NCI-H2029 treated with DMSO at 0.1 percent for 48 hours (cell line): ENCODE measurements around the gene MRPL19.
A peak's percentile ranks its signal among the peaks of the same experiment; 100 is the strongest.

Experiments
- DNase-seq: peaks from one replicate; lab custom pipeline; 2025; lab: John Stamatoyannopoulos, UW

Gene MRPL19

GRCh38 chr2:75616406-75616805 is 30.2 kb upstream of the MRPL19 start:
- no peak for DNase-seq

GRCh38 chr2:75616933-75617332 is 29.6 kb upstream of the MRPL19 start:
- DNase-seq: no peak

DNA sequence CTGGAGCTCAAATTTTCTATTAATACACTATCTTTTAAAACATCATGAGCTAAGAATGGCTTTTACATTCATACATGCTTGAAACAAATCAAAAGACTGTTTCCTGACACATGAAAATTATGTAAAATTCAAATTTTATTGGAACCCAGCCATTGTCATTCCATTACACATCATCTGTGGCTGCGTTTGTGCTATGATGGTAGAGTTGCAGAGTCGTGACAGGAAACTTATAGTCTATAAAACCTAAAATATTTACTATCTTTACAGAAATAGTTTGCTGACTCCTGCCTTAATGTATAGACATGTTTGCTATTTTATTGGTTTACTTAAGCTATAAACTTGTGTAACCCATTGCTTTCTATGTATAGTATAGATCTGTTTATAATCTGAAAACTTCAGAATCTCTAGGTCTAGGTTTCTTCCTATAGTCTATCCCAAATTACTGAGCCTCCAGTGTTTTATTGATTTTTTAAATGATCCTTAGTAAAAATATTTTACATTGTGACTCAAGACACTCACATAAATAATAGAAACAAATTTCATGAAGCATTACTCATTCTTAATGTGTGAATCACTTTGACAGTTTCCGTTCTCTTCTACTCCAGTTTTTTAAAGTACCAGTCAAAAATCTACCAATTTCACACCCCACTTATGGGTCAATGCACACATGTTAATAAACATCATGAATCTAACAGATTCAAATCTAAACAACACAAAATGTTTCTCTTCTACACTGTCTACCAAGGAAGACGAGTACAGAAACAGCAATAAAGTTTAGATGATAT is 26.4 kb upstream of the MRPL19 start:
- DNase-seq: no peak

- no peak for DNase-seq
These were observed 25.4 kb upstream of the MRPL19 start for GRCh38 chr2:75621228-75621627.

DNA sequence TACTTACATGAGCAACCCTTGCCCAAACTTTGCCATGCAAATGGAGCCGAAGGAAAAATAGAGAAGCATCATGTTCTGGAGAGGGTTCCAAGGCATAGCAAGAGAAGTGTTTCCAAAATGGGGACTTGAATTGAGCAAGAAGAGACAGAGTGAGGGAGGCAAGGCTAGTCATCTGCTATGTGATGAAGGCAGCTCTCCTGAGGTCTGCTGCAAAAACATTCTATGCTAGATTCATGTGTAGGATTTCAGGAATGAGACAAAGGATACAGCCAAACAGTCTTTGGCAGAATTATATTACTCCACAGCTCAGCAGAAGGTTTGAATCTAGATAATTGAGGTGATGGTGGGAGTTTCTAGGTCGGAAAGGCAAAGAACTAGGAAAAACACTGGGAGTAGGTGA is 24.1 kb upstream of the MRPL19 start:
- DNase-seq: no peak

GRCh38 chr2:75622929-75623328 is 23.7 kb upstream of the MRPL19 start:
- DNase-seq: no peak

DNA sequence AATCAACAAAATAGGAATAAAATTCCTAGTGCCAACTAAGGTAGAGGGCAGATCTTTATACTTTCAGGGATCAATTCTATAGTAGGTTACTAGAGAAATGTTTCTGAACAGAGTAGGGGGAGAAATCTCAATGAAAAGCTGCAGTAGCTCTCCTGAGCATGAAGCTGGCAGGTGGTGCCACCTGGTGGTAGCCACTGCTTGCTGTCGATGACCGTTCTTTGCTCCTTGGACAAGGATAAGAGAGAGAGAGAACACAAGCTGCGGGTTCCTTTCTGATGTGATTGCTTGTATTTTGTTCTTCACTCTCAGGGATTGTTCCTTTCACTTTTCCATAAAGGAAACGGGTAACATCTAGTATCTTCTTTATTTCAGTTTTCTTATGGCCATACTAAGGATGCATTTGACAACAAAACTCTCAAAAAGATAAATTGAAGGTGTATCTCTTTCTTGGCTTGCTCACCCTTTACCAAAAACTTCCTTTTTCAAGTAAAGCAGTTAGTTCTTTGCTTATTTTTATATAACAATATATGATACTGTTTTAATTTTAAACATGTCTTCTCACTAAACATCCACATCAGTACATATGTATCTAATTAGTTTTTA is 18.6 kb upstream of the MRPL19 start:
- peak; percentile 31 for DNase-seq

GRCh38 chr2:75632091-75632701 is 14.4 kb upstream of the MRPL19 start:
- DNase-seq: no peak

DNA sequence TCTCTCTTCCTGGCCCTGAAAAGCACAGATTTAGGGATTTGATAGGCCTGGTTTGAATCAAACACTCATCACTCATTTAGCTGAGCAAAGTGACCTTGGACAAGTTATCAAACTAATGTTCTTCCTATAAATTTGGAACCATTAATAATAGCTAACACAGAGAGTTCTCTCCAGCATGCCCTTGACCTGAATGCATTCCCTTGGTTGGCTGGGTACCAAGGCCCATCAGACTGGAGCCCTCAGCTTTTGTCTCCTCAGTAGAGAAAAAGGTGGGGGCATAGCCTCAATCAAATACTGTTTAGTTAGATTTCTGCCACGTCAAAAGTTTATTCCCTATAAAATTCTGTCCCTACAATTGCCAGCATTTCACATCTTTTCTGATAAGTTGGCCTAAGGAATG is 13.8 kb upstream of the MRPL19 start:
- no peak for DNase-seq

- no peak for DNase-seq
These were observed 13.0 kb upstream of the MRPL19 start for GRCh38 chr2:75633620-75634019.

GRCh38 chr2:75634945-75635344 is 11.6 kb upstream of the MRPL19 start:
- no peak for DNase-seq

- no peak for DNase-seq
These were observed 9.0 kb upstream of the MRPL19 start for GRCh38 chr2:75637568-75637967.

DNA sequence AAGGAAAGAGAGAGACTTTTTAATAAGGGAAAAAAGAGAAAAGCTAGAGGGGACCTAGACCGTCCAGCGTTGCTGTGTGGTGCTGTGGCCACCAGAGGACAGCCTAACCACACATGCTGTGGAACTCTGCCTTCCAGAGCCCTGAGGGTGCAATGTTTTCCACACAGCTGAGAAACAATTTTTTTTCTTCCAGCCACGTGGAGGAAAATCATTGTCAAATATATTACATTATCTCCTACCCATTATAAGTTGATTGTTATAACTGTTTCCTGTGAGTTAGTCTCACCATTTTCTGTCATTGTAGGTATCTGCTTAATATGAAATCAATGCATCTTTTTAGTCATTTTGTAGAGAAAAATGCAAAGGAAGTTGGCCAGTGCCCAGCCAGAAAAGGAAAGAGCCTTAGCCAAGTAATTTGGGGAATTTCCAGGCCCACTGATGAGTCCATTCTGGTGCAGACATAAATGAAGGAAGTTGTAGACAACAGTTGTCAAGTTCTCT is 5.9 kb upstream of the MRPL19 start:
- DNase-seq: no peak

DNA sequence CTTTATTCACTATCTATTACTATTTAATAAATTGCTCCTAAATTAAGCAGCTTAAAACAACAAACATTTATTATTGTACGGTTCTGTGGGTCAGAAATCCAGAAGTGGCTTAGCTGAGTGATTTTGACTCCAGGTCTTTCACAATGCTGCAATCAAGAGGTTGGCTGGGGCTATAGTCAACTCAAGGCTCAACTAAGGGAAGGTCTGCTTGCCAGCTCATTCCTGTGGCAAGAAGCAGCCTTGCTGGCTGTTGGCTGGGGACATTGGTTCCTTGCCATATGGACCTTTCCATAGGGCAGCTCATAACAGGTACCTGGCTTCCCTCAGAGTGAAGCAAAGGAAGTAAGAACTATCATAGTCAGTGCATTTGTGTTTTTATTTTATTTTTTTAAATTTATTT is 5.0 kb upstream of the MRPL19 start:
- DNase-seq: no peak

DNA sequence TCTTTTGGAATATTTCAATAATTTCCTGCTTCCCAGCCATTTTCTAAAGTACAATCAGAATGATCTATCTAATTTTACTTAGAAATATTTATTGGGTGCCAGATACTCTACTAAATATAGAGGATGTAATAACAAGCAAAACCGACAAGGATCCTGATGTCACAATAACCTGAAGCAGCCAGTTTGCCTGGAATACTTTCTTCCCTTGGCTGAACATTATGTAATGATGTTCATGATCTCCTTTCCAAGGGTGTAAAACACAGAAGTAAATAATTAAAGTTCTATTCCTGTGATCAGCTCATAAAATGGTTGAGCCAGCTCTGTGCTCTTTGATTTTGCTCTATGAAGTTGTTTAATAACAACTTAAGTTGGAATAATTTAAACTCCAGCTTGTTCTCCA is 2.6 kb upstream of the MRPL19 start:
- DNase-seq: no peak

DNA sequence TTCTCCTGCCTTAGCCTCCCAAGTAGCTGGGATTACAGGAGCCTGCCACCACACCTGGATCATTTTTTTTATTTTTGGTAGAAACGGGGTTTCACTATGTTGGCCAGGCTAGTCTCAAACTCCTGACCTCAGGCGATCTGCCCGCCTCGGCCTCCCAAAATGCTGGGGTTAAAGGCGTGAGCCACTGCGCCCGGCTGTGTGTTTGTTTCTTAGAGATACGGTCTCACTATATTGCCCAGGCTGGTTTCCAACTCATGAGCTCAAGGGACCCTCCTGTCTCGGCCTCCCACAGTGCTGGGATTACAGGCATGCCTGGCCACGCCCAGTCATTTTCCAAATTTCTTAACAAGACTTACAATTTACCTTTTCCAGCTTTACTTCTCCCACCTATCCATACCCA is 940 bp upstream of the MRPL19 start:
- DNase-seq: no peak

DNA sequence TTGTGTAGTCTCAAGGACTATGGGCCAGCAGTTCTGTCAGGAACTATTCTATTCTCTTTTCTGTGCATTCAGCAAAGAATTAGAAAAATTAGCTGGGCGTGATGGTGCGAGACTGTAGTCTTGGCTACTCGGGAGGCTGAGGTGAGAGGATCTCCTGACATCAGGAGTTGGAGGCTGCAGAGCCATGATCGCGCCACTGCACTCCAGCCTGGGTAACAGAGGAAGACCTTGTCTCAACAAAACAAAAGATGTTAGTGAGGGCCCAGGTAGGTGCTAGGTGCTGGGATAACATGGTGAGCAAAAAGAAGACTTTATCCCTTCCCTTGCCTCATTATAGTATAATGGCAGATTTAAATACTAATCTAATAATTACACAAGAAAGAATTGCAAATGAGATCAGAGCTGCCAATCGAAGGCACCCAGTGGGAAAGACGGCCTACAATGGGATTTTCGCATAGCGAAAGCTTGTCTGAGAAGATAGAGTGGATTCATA is 447 bp upstream of the MRPL19 start:
- DNase-seq: no peak

DNA sequence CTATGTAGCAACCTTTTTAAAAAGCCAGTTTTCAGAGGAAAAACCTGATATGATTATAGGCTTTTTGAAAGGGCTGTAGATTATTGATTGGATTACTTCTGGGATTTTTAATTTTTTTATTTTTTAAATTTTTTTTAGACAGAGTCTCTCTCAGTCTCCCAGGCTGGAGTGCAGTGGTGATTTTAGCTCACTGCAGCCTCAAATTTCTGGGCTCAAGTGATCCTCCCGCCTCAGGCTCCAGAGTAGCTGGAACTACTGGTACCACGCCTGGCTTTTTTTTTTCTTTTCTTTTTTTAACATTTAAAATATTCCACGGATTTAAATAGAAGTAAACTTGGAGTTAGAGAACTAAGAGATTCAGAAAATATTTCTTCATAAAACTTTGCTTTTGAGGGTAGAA is 1.2 kb downstream of the MRPL19 start:
- no peak for DNase-seq

- no peak for DNase-seq
These were observed 7.4 kb downstream of the MRPL19 start for GRCh38 chr2:75654012-75654411.

- DNase-seq: no peak
These were observed 9.3 kb downstream of the MRPL19 start for GRCh38 chr2:75655861-75656260.

DNA sequence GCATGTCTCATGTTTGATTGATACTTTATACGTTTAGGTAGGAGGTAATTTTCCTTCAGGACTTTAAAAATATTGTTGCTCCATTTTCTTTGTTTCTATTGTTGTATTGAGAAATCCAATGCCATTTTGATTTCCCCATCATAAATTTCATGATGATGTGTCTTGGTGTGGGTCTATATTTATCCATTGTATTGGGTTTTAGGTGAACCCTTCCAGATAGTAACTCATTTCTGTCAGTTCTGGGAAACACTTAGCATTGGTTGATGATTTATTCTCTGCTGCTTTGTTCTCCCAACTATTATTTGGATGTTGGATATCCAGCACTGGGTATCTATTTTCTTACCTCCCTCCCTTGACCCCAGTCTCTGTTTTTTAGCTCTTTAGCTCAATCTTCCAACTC is 10.0 kb downstream of the MRPL19 start:
- DNase-seq: no peak

DNA sequence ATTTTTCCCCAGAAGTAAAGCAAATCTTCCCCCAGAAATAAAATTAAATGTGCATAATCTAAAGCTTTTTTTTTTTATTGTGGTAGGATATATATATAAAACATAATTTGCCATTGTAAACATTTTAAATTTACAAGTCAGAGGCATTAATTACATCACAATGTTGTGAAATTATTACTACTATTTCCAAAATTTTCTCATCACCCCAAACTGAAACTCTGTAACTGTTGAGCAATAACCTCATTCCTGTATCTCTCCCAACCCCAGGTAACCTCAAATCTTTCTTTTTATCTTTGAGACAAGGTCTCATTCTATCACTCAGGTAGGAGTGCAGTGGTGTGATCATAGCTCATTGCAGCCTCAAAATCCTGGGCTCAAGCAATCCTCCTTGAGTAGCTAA is 11.2 kb downstream of the MRPL19 start:
- DNase-seq: no peak

- no peak for DNase-seq
These were observed 20.3 kb downstream of the MRPL19 start for GRCh38 chr2:75666911-75667310.
